Stimulated activated CD4-positive, alpha-beta T cell treated with anti-CD3 and anti-CD28 coated beads, TNF-alpha, amount 100 ng/mL, for 48 hours (primary cell): ENCODE data around the gene TEX11.
"Not testable (repeated sequence)": the region's sequence is repeated elsewhere in the genome, so short reads cannot be mapped to it uniquely, and the experiment has no call there.

Experiments used
- DNase-seq, 3 donors: peaks; one replicate each; pipeline ENCODE4 v3.0.0-alpha.2; 2020; ENCODE audit warnings: low read depth in 3 of 3

The TEX11 gene

DNA sequence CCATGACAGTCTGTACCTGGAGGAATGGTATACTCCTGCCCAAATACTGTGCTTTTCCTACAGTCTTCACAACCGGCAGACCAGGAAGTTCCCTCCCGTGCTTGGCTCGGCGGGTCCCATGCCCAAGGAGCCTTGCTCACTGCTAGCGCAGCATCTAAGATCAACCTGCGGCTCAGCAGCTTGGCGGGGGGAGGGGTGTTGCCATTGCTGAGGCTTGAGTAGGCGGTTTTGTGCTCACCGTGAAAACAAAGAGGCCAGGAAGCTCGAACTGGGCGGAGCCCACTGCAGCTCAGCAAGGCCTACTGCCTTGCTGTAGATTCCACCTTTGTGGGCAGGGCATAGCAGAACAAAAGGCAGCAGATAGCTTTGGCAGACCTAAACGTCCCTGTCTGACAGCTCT is 152.7 kb downstream of the TEX11 start:
- DNase-seq, result peak; percentile 35 to 48 (median 48)

DNA sequence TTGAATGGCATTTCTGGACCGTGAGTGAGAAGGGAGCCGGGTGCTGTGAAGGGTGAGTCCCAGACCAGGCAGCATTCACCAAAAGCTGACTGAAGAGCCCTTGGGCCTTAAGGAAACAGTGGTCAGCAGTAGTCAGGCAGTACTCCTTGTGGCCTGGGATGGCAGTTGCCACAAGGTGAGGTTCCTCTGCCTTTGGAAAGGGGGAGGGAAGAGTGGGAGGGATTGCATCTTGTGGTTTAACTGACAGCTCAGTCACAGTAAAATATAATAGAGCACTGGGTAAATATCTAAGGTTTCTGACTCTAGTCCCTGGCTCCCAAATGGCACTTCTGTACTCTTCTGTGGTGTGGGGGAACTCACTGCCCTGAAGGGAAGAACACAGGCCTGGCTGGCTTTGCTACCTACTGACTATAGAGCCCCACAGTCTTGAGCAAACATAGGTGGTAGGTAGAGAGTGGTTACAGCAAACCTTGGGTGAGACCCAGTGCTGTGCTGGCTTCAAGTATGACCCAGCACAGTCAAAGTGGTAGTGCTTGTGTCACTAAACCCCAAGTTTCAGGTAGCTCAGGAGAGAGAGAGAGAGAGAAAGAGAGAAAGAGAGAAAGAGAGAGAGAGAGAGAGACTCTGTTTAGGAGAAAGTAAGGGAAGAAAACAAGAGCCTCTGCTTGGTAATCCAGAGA is 154.2 kb downstream of the TEX11 start:
- DNase-seq, result peak in 1 of 3 donors; percentile 13

DNA sequence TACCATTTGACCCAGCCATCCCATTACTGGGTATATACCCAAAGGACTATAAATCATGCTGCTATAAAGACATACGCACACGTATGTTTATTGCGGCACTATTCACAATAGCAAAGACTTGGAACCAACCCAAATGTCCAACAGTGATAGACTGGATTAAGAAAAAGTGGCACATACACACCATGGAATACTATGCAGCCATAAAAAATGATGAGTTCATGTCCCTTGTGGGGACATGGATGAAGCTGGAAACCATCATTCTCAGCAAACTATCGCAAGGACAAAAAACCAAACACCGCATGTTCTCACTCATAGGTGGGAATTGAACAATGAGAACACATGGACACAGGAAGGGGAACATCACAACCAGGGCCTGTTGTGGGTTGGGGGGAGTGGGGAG is 174.7 kb downstream of the TEX11 start:
- not testable (repeated sequence) for DNase-seq

DNA sequence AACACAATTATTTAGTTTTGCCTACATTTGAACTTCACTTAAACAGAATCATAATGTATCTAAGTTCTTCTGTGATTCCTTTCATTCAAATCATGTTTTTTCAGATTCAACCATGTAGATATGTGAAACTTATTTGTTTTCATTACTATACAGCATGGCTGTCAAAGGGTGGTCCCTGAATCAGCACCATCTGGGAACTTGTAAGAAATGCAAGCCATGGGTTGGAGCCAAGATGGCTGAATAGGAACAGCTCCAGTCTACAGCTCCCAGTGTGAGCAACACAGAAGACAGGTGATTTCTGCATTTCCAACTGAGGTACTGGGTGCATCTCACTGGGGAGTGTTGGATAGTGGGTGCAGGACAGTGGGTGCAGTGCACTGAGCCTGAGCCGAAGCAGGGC is 180.6 kb downstream of the TEX11 start:
- DNase-seq, result not testable (repeated sequence)

DNA sequence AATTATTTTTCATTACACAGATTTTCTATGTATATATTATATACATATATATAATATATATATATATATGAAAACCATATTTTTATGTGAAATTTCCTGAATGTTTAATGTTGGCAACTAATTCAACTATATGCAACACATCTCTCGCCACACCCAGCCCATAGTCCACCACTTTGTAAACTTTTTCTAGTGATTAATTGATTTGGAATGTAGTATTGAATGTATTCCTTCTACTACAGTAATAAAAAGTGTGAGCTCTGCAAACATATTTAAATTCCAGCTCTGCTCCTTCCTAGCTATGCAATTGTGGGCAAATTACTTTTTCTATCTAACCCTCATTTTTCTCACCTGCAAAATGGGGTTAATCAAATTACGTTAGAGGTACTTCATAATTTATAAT is 187.8 kb downstream of the TEX11 start:
- DNase-seq, result no peak

DNA sequence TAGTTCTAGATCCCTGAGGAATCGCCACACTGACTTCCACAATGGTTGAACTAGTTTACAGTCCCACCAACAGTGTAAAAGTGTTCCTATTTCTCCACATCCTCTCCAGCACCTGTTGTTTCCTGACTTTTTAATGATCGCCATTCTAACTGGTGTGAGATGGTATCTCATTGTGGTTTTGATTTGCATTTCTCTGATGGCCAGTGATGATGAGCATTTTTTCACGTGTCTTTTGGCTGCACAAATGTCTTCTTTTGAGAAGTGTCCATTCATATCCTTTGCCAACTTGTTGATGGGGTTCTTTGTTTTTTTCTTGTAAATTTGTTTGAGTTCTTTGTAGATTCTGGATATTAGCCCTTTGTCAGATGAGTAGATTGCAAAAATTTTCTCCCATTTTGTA is 197.2 kb downstream of the TEX11 start:
- DNase-seq, result not testable (repeated sequence)

DNA sequence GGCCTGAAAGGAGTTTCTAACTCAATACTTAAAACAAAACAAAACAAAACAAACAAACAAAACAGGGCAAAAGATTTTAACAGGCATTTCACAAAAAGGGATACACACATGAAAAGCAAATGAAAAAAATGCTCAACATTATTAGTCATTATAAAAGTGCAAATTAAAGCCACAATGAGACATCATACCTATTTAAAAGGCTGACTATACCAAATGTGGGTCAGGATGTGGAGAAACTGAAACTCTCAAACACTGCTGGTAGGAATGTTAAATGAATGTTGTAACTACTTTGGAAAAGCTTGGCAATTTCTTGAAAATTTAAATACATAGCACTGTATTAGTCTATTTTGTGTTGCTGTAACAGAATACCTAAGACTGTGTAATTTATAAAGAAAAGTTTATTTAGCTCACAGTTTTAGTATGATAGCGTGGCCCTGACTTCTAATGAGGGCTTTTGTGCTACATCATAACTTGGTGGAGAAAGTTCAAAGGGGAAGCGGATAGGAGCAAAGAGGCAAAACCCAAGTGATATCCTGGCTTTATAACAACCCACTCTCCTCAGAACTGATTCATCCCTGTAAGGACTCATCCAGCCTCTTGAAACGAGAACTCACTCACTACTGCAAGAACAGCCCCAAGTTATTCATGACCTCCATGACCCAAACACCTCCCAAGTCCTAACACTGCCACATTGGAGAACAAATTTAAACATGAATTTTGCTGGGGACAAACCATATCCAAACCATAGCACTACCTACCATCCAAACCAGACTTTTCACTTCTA is 214.0 kb downstream of the TEX11 start:
- DNase-seq, result no peak

DNA sequence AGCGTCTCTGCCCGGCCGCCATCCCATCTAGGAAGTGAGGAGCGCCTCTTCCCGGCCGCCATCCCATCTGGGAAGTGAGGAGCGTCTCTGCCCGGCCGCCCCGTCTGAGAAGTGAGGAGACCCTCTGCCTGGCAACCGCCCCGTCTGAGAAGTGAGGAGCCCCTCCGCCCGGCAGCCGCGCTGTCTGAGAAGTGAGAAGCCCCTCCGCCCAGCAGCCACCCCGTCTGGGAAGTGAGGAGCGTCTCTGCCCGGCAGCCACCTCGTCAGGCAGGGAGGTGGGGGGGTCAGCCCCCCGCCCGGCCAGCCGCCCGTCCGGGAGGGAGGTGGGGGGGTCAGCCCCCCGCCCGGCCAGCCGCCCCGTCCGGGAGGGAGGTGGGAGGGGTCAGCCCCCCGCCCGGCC is 229.1 kb downstream of the TEX11 start:
- DNase-seq, result not testable (repeated sequence)

DNA sequence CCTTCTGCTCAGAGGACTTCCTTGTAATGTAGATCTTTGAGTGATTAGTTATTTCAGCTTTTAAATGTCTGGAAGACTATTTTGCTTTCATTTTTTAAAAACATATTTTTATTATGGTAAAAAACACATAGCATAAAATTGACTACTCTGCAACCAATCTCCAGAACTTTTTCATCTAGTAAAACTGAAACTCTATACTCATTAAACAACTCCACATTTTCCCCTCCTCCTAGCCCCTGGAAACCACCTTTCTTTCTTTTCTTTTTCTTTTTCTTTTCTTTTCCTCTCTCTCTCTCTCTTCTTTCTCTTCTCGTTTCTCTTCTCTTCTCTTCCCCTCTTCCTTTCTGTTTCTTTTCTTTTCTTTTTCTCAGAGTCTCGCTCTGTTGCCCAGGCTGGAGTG is 233.2 kb downstream of the TEX11 start:
- no peak for DNase-seq

DNA sequence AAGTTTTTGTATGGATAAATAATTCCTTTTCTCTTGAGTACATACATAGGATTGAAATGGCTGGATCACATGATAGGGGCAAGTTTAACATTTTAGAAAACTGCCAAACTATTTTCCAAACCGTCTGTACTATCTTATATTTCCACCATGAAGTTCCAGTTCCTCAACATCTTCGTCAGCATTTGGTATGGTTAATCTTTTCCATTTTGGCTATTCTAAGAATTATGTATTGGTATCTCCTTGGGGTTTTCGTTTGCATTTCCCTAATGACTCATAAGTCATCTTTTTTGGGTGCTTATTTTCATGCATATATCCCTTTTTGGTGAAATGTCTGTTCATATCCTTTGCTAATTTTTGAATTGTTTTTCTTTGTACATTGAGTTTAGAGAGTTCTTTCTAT is 236.2 kb downstream of the TEX11 start:
- DNase-seq, result no peak

DNA sequence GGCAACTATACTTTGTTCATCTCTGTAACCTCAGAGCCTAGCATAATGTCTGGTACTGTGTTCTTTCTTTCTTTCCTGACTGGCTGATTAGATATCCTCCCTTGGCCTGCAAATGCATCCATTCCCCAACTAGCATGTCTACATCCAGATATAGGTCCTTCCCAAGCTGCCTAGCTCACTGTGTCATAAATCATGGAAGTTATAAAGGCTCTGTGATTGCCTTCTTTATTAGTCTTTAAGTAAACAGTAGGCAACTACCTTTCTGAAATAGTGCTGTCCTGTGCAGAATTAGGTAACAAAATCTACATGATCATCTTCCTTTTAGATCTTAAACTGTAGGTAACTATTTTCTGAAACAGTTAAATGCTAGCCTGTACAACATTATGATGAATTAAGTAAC is 239.4 kb downstream of the TEX11 start:
- DNase-seq, result no peak

DNA sequence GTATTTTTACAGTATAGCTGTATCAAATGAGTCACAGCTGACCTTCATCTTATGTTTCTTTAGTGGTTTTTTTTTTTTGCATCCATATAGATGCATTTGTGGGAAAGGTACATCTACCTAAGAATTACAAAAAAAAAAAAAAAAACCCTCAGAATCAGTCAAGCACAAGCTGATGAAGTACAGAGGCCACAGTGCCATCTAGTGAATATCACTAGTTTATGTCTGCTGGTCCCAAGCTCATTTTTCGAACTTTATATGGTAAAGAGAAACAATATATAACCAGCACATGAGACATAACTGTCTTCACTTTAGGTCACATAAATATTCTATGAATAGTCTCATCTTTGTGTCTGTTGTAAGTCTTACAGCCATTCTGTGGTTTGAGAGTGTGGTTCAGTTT is 243.8 kb downstream of the TEX11 start:
- DNase-seq, result no peak

DNA sequence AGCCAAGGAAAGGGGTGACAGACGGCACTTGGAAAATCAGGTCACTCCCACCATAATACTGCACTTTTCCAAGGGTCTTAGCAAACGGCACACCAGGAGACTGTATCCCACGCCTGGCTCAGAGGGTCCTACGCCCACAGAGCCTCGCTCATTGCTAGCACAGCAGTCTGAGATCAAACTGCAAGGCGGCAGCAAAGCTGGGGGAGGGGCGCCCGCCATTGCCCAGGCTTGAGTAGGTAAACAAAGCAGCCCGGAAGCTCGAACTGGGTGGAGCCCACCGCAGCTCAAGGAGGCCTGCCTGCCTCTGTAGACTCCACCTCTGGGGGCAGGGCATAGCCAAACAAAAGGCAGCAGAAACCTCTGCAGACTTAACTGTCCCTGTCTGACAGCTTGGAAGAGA is 247.4 kb downstream of the TEX11 start:
- DNase-seq, result not testable (repeated sequence)

DNA sequence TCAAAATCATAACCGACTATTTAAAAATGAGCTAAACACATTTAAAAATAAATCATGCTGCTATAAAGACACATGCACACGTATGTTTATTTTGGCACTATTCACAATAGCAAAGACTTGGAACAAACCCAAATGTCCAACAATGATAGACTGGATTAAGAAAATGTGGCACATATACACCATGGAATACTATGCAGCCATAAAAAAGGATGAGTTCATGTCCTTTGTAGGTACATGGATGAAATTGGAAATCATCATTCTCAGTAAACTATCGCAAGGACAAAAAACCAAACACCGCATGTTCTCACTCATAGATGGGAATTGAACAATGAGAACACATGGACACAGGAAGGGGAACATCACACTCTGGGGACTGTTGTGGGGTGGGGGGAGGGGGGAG is 251.0 kb downstream of the TEX11 start:
- DNase-seq, result not testable (repeated sequence)

DNA sequence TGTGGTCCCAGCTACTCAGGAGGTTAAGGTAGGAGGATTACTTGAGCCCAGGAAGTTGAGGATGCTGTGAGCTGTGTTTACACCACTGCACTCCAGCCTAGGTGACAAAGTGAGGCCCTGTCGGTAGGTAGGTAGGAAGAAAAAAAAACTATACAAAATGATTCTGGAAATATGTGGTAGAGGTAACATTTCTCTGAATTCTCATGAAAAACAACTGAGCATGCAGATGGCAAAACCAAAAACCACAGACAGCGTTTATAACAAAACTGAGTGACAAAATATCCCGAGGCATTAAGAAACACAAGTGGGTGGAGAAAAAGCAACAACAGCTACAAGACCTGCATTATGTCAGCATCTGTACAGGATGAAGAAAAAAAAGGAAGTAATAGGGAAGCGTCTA is 252.2 kb downstream of the TEX11 start:
- no peak for DNase-seq

DNA sequence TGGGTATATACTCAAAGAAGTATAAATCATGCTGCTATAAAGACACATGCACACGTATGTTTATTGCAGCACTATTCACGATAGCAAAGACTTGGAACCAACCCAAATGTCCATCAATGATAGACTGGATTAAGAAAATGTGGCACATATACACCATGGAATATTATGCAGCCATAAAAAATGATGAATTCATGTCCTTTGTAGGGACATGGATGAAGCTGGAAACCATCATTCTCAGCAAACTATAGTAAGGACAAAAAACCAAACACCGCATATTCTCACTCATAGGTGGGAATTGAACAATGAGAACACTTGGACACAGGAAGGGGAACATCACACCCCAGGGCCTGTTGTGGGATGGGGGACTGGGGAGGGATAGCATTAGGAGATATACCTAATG is 260.6 kb downstream of the TEX11 start:
- not testable (repeated sequence) for DNase-seq

DNA sequence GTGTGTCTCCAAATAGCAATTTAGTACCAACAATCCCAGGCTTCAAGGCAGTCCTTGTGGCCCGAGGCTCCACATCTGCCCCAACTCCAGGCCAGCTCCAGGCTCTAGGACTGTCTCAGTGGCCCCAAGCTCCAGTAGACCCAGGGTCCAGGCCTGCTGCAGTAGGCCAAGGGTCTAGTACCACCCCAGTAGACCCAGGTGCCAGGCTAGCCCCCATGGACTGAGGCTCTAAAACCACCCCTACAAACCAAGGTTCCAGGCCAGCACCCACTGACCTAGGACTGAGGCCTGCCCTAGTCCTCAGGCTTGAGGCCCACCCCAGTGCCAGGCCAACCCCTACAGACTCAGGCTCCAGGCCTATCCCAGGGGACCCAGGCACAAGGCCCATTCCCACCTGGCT is 272.3 kb downstream of the TEX11 start:
- no peak for DNase-seq

DNA sequence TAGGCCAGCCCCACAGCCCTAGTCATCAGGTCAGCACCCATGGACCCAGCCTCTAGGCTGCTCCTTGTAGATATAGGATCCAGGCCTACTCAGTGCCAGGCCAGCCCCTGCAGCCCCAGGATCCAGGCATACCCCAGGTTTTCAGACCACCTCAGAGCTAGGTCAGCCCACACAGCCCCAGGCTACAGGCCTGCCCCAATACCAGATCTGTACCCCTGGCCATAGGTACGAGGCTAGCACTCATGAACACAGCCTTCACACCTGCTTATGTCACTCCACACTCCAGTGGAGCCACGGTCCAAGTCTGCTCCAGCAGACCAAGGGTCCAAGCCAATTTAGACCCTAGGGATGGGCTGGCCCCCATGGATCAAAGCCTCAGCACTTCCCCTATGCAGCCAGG is 272.8 kb downstream of the TEX11 start:
- no peak for DNase-seq

DNA sequence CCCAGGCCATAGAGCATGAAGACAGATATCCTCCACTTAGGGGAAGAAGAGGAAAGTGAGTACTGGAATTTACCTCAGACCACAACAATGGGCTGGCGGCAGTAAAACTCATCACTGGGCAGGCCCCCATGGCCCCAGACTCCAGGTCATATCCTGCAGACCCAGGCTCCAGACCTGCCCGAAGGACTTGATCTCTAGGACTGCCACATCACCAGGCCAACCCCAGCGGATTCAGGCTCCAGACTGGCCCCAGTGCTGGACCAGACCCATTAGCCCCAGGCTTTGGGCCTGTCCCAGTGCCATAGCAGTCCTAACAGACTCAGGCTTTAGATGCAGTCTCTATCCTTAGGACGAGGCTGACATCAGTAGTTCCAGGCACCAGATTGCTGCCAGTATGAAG is 273.3 kb downstream of the TEX11 start:
- DNase-seq, result no peak

DNA sequence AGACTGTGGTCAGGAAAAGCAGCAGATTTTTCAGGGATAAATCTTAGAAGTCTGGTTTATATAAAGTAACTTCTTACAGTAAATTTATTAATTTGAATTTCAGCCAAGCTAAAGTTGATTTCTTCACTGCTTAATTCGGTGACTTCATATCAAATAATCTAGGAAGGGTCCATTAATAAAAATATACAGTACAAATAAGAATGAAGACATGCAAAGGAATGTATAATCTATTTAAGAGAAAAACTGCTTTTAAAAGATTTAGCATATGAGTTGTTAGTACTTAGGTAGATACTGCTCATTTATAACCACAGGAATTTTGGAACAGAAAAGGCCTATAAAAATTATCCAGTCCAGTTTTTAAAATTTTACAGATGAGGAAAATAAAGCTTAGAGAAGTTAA is 286.8 kb downstream of the TEX11 start:
- DNase-seq, result no peak

DNA sequence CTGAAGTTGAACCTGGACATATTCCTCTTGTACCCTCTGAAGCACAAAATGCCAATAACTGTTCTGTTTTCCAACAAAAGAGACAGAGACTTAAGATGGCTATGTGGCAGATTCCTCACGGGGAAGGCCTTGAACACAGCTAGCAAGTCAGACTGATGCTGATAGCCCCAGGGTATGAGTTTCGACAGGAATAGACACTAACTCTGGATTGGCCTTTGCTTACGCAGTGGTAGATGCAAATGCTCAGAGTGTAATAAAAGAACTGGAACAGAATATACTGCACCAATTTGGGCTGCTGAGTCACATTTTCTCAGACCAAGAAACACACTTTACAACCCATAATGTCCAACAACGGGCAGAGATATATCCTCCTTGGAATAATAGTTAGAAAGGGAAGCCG is 290.0 kb downstream of the TEX11 start:
- DNase-seq, result no peak

DNA sequence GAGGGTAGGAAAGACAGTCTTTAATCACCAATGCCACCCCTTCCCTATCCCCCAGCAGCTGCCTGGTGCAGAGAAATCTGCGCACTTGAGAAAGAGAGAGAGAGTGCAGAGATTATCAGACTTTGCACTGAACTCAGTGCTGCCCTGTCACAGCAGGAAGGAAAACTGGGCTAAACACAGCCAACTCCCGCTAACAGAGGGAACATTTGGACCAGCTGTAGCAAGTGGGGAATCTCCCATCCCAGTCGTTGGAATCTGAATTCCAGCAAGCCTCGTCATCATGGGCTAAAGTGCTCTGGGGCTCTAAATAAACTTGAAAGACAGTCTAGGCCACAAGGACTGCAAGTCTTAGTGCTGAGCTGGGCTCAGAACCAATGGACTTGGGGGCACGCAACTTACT is 295.2 kb downstream of the TEX11 start:
- no peak for DNase-seq

DNA sequence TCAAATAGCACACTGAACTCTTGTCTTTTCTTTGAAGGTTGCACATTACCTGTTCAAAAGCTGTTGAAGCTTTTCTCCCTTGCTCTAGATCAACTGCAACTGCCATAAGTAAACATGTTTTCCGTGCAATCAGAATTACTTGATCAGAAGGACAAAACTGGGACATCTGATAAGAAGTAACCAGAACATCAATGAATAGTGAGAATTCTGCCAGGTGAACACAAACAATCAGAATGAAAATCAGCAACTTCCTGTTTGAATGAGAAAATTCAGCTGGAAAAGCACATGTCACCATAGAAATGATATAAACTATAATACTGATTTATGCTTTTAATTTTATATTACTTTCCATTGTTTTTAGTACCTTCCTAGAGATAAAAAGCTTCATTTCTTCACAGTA is 303.2 kb downstream of the TEX11 start:
- no peak for DNase-seq

DNA sequence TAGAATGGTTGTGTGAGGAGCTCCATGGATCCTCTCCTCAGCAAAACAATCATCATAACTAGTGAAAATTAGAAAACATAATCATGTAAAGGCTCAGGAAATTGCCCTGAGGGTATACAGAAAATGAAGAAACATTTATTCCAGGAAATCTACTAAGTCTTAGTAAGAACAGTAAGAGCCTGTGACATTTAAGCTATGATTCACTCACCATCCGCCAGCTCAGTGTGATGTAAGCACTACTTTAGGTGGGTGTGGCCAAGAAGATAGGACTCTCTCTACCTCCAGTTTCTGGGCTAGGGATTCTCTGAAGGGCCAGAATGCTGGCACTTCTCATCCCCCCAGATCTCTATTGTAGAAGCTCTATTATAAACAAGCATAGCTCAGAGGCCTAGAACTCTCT is 316.4 kb downstream of the TEX11 start:
- peak in 2 of 3 donors; percentile 19 to 28 for DNase-seq
